ENCODE measurements around the gene PPP4R2.
"Not testable (repeated sequence)": the region's sequence is repeated elsewhere in the genome, so short reads cannot be mapped to it uniquely, and the experiment has no call there.

Gene PPP4R2

DNA sequence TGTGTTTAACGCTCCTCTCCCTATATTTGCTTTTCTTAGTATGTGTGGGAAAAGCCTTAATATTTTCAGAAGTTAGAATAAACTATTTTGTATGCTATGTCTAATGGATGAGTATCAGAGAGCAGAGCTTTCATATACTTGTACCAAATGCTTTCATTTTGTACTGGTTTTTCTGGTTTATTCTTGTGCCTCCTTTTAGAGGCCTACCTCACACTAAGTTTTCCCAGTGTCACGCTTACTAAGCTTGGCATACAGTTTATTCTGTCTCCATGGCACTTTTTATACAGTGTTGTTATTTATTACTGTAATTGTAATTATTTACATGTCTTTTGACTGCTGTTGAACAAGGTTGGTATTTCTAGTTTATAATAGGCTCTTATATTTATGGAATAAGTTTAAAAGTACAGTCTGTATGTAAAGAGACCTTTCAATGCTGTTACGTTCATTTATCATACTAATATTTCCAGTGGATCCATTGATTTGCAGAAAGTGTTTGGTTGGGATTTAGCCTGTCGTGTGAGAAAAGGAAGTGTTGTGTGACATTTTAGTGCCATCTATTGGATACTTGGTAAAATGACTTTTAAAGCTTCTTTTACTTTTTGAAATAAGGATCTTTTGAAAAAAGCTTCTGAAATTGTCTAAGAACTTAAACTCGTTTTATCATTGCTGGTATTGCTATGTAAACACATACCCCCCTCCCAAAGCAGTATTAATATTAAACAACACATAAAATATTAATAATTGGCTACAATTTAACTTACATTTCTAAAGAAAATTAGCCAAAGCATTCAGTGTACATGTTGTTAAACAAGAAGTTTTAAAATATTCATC lies 59.6 kb downstream of the PPP4R2 start:
- H3K4me3 ChIP-seq (ENCODE audit: low read depth, low read length): no peak overlapping the region
- in situ Hi-C loops (cut with HindIII; ENCODE audit: low sequenced_read_pairs): no loop called here
- TF ChIP-seq, protein P1, sequence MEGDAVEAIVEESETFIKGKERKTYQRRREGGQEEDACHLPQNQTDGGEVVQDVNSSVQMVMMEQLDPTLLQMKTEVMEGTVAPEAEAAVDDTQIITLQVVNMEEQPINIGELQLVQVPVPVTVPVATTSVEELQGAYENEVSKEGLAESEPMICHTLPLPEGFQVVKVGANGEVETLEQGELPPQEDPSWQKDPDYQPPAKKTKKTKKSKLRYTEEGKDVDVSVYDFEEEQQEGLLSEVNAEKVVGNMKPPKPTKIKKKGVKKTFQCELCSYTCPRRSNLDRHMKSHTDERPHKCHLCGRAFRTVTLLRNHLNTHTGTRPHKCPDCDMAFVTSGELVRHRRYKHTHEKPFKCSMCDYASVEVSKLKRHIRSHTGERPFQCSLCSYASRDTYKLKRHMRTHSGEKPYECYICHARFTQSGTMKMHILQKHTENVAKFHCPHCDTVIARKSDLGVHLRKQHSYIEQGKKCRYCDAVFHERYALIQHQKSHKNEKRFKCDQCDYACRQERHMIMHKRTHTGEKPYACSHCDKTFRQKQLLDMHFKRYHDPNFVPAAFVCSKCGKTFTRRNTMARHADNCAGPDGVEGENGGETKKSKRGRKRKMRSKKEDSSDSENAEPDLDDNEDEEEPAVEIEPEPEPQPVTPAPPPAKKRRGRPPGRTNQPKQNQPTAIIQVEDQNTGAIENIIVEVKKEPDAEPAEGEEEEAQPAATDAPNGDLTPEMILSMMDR (IDR thresholded peaks at IDR 0.05; ENCODE audit: low read depth, low read length): peak; percentile 44
- peak; percentile 64 for DNase-seq (ENCODE audit: low read depth, low spot score)

DNA sequence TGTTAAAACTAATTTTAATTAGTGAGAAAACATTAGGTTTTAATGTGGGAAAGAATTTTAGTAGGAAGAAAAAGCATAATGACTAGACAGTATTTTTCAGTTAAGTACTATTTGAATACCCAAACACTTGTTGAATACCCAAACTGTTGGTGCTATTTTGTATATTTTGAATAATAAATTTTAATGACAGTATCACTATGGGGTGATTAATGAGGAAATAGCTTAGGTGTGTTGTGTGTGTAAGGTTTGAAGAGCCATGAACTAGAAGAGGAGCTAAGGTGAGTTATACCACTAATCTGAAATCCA lies 60.2 kb downstream of the PPP4R2 start:
- DNase-seq (ENCODE audit: low read depth, low spot score): no peak
- no peak overlapping the region for H3K4me3 ChIP-seq (ENCODE audit: low read depth, low read length)
- in situ Hi-C loops (cut with HindIII; ENCODE audit: low sequenced_read_pairs): no loop called here
- TF ChIP-seq, protein P1 (IDR thresholded peaks at IDR 0.05; ENCODE audit: low read depth, low read length): no peak

DNA sequence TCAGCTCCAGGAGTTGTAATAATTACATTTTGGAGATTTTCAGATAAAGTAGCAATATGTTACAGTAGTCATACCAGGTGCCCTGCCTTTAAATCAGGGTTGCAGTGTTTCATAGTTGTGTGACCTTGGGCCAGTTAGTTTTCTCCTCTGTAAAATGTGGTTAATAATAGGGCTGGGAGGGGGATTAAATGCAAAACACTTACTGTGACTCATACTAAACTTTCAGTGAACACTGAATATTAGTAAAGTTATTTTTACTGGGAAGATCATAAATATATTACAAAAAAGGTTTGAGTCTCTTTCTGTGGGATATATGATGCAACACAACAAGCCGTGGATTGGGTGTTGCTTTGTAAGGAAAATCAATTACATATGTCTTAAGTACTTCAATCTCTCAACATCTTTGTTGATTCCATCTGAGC lies 63.7 kb downstream of the PPP4R2 start:
- H3K4me3 ChIP-seq (ENCODE audit: low read depth, low read length): no peak overlapping the region
- in situ Hi-C loops (cut with HindIII; ENCODE audit: low sequenced_read_pairs): no loop called here
- peak; percentile 21 for DNase-seq (ENCODE audit: low read depth, low spot score)
- TF ChIP-seq, protein P1 (IDR thresholded peaks at IDR 0.05; ENCODE audit: low read depth, low read length): no peak

DNA sequence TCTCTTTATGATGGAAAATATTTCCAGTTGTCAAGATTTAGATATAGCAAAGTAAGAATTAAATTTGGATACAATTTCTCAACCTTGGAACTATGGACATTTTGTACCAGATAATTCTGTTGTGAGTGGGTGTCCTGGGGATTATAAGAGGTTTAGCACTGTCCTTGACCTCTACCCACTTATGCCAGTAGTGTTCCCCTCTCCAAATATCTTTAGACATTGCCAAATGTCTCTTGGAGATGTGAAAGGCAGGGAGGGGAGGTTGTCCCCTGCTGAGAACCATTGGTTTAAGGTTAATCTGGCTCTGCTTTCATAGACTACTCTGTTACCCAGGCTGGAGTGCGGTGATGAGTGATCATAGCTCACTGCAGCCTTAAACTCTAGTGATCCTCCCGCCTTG lies 64.8 kb downstream of the PPP4R2 start, which contains the start of gene EBLN2:
Gene EBLN2, plus strand, starts transcription at position 244 of the 400 bp plus-strand sequence. CDS start 423 bp downstream, outside the sequence.
- TF ChIP-seq, protein P1 (IDR thresholded peaks at IDR 0.05; ENCODE audit: low read depth, low read length): no peak
- in situ Hi-C loops (cut with HindIII; ENCODE audit: low sequenced_read_pairs): no loop called here
- no peak within 1 kb of the TSS for H3K4me3 ChIP-seq (ENCODE audit: low read depth, low read length)
- no peak for DNase-seq (ENCODE audit: low read depth, low spot score)

DNA sequence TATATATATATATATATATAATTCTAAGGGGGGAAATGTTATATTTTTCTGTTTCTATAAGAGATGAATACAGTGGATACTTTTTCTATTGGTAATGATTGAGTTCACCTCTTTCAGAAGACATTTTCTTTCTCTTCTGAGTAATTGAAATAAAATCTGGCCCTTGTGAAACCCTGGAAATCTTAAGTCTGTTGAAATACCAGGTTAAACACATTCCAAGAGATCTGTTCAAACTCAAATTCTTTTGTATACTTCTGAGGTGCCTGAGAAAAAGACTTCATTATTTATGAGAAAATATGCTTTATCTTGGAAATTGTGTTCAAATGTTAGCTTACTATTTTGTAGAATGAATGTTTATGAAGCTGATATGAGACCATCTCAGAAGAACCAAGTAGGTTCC lies 69.6 kb downstream of the PPP4R2 start:
- in situ Hi-C loops (cut with HindIII; ENCODE audit: low sequenced_read_pairs); H3K4me3 ChIP-seq (ENCODE audit: low read depth, low read length); DNase-seq (ENCODE audit: low read depth, low spot score): not testable (repeated sequence)

DNA sequence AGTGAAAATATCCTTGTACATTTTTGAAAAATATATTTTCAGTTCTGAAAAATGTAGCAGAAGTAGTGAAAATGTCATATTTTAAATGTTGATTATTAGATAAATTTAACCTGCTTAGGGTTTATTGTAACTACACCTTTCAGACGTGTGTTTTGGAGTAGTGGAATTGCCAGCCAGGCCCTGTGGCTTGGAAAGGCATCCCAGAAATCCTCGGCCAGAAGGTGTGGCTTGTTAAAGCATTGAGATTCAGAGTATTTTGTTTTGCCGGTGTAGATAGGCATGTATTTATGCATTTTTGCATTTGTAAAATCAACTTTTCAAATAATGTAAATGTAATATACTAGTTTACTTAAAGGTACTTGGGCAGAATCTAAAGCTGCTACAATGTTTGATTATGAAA lies 71.8 kb downstream of the PPP4R2 start:
- in situ Hi-C loops (cut with HindIII; ENCODE audit: low sequenced_read_pairs): no loop called here
- TF ChIP-seq, protein P1 (IDR thresholded peaks at IDR 0.05; ENCODE audit: low read depth, low read length): no peak
- DNase-seq (ENCODE audit: low read depth, low spot score): no peak
- H3K4me3 ChIP-seq (ENCODE audit: low read depth, low read length): no peak overlapping the region

DNA sequence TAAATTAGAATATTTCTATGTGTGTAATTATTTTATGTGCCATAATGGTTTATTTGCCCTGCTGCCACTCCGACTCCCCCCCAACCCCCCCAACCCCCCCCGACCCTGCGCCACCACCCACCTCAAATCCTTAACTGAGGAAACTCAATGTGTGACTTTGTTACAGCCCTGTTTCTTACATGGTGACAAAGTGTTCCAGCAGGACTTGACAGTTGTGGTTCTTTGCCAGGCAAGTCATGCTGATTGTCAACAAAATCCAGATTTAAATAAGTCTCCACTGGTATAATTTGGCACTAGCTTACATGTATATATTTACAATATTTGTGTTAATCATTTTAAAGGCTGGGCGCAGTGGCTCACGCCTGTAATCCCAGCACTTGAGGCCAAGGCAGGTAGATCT lies 72.6 kb downstream of the PPP4R2 start:
- TF ChIP-seq, protein P1 (IDR thresholded peaks at IDR 0.05; ENCODE audit: low read depth, low read length): no peak
- in situ Hi-C loops (cut with HindIII; ENCODE audit: low sequenced_read_pairs): no loop called here

More for the DNA sequence above, 72.6 kb downstream of the PPP4R2 start:
- no peak overlapping the region for H3K4me3 ChIP-seq (ENCODE audit: low read depth, low read length)
- DNase-seq (ENCODE audit: low read depth, low spot score): no peak

All from astrocyte of the spinal cord (primary cell).